Colonic mucosa (tissue), 4 donors: ENCODE measurements around the gene URB1. TPM values are rescaled to one million over a fixed set of nuclear protein-coding genes. Genes with fewer than 3 reads are reported as not detected.
"Not testable (repeated sequence)": the region's sequence is repeated elsewhere in the genome, so short reads cannot be mapped to it uniquely, and the experiment has no call there.

Source experiments
- DNase-seq: peaks from one replicate; pipeline ENCODE4 v3.0.0-alpha.2; 2020
- H3K27ac ChIP-seq: fragments of 200-600 bp; one replicate; pipeline ENCODE4 v1.8.0; 2021
- H3K27me3 ChIP-seq: fragments of 200-600 bp; one replicate; pipeline ENCODE4 v1.8.0; 2021
- H3K36me3 ChIP-seq: fragments of 200-600 bp; one replicate; pipeline ENCODE4 v1.8.0; 2021
- H3K4me1 ChIP-seq: fragments of 200-600 bp; one replicate; pipeline ENCODE4 v1.8.0; 2021; ENCODE audit warnings: mild to moderate bottlenecking
- H3K4me3 ChIP-seq: fragments of 200-600 bp; one replicate; pipeline ENCODE4 v1.8.0; 2021
- H3K9ac ChIP-seq, 2 donors: one replicate each; pipeline ENCODE4 v1.7.0; 2013; ENCODE audit warnings: control low read depth in 2 of 2, low read depth in 2 of 2, low read length in 2 of 2
- H3K9me3 ChIP-seq: fragments of 200-600 bp; one replicate; pipeline ENCODE4 v1.8.0; 2021
- intact Hi-C: fragments of 100-400 bp; cut with DNase I; formaldehyde crosslinking; loops from one replicate; pipeline ENCODE4 v1.14.1; 2022
- total RNA-seq, 2 donors: library from RNA; stranded (reverse); fragmentation: NEBNext Ultra II Directional in 1 of 2; extraction: Animal tissue kit (Norgen Biotek cat#: 25700) in 1 of 2; gene quantifications; one replicate each; pipeline ENCODE4 v1.2.1, GENCODE V29; 2021
- TF ChIP-seq, protein P1 (sequence below): fragments of 200-600 bp; IDR thresholded peaks from one replicate; pipeline ENCODE4 v1.8.0; 2022; ENCODE audit warnings: antibody characterized with exemption, mild to moderate bottlenecking
- donor health status: healthy.
- donor health status: DM: no; HTN: no; CAD: no.
- donor health status: DM: no; HTN: no; CAD: no.

The URB1 gene
- total RNA-seq, 2 donors from 2014 or later, result 6.1 to 16.4 TPM

DNA sequence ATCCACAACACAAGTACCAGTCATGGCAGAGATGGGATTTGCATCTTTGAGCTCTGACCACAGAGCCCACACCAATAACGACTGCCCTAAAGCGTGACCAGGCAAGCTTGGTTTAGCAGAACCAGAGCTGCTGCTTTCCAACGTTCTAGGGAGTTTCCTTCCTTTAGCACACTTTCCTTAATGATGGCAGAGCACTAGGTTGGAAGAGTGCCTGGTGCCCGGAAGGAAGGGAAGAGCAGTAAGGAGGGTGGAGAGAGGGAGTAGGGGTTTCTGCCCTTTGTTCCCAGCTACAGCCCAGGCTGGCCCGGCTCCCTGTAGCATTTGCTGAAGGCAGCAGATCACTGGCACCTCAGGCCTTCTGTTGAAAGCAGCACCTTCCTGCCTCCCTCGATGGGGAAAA, 13.6 kb upstream of the URB1 start:
- H3K27ac ChIP-seq, result no peak overlapping the region
- H3K27me3 ChIP-seq, result no peaks in the 10 kb centered on the region
- intact Hi-C loops, result loop anchor here (5.0 kb wide), 1 partner anchor 161 kb away; no protein-coding TSS in a partner anchor
- no peaks in the 10 kb centered on the region for H3K9me3 ChIP-seq
- peak; percentile 69 for DNase-seq
- no peak overlapping the region for H3K4me3 ChIP-seq
- H3K9ac ChIP-seq, result no peak overlapping the region
- H3K4me1 ChIP-seq, result peaks cover 4% of the 10 kb centered on the region
- TF ChIP-seq, protein P1, sequence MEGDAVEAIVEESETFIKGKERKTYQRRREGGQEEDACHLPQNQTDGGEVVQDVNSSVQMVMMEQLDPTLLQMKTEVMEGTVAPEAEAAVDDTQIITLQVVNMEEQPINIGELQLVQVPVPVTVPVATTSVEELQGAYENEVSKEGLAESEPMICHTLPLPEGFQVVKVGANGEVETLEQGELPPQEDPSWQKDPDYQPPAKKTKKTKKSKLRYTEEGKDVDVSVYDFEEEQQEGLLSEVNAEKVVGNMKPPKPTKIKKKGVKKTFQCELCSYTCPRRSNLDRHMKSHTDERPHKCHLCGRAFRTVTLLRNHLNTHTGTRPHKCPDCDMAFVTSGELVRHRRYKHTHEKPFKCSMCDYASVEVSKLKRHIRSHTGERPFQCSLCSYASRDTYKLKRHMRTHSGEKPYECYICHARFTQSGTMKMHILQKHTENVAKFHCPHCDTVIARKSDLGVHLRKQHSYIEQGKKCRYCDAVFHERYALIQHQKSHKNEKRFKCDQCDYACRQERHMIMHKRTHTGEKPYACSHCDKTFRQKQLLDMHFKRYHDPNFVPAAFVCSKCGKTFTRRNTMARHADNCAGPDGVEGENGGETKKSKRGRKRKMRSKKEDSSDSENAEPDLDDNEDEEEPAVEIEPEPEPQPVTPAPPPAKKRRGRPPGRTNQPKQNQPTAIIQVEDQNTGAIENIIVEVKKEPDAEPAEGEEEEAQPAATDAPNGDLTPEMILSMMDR, result no peak
- no peaks in the 10 kb centered on the region for H3K36me3 ChIP-seq

DNA sequence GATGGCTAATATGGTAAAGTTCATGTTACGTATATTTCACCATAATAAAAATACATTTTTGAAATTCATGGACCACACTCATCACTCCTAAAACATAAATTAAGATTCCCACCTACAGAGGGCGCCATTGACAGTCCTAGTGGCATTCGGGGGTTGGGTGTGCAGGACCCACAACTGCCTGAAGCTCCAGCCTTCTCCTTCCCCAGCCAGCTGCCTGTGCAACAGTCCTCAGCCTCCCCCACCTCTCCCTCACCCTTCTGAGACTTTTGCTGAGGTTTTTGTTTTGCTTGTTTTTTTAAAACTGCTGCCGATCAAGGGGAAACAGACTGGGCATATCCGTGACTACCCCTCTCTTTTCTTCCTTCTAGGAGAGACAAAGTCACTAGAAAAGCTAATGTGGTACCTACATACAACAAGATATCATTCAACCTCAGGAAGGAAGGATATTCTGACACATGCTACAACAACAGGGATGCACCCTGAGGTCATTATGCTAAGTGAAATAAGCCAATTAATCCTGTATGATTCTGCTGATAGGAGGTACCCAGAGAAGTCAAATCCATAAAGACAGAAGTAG, 10.5 kb upstream of the URB1 start:
- no peaks in the 10 kb centered on the region for H3K9me3 ChIP-seq
- intact Hi-C loops, result loop anchor here (5.0 kb wide), 1 partner anchor 199 kb away; no protein-coding TSS in a partner anchor
- DNase-seq, result peak; percentile 70
- no peak overlapping the region for H3K9ac ChIP-seq
- no peaks in the 10 kb centered on the region for H3K4me1 ChIP-seq
- H3K27ac ChIP-seq, result no peak overlapping the region
- H3K36me3 ChIP-seq, result no peaks in the 10 kb centered on the region
- TF ChIP-seq, protein P1, result peak; percentile 62
- no peaks in the 10 kb centered on the region for H3K27me3 ChIP-seq
- H3K4me3 ChIP-seq, result no peak overlapping the region

DNA sequence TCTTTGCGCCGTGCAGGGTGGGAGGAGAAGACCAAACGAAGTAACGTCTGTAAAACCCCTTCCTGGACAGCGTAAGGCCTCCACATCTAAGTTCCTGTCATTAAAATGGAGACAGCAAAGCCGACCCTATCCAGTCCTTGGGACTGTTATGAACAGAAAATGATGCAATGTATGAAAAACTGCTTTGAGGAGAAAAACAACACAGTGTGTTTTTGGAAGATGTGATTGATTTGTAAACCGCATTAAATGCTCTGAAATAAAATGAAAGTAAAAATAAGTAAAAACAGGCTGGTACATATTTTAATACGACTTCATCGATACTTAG, 827 bp upstream of the URB1 start:
- intact Hi-C loops, result no loop called here
- Histone ChIP-seq H3K9ac (peak overlapping the region; percentile 75 to 77), H3K36me3 (no peaks in the 10 kb centered on the region), H3K27me3 (no peaks in the 10 kb centered on the region), H3K9me3 (no peaks in the 10 kb centered on the region), H3K4me1 (peaks cover 9% of the 10 kb centered on the region), H3K27ac (peak overlapping the region; percentile 72), H3K4me3 (peak overlapping the region; percentile 100)
- TF ChIP-seq, protein P1, result no peak
- DNase-seq, result no peak

DNA sequence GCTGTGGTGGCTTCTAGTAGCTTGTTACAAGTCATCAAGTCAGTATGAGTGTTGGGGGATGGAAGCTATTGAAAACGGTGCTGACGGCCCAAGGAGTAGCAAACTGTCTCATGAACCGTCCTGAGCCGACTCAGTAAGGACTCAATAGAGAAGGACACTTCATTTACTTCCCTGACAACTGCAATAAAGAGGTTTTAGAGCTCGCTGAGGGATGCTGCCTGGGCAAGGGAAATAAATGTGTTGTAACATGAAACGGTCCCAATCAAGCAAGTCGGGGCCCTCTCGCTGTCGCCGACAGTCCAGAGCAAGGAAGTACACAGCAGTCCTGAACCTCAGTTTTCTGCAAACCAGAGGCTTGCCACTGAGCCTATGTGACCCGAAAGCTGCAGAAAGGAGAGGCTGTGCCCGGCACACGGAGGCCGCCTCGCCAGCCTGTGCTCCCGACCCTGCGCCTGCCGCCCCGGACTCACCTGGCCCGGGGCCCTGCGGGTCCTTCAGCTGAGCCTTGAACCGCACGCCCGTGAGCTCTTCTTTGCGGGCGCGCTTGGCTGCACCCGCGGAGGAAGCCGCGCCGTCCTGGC, 423 bp downstream of the URB1 start:
- intact Hi-C loops, result no loop called here

DNA sequence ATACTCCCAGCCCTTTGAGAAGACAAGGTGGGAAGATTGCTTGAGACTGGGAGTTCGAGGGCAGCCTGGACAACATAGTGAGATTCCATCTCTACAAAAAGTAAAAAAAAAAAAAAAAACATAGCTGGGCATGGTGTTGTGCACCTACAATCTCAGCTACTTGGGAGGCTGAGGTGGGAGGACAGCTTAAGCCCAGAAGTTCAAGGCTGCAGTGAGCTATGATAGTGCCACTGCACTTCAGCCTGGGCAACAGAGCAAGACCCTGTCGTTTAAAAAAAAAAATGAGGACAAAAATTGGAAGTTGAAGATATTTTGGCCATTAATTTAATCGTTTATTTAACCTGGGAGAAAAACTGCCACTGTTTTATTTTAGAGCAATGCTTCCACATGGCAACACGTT, 1.1 kb downstream of the URB1 start:
- peak overlapping the region; percentile 100 for H3K4me3 ChIP-seq
- no peak overlapping the region for H3K27ac ChIP-seq
- peaks cover 9% of the 10 kb centered on the region for H3K4me1 ChIP-seq
- TF ChIP-seq, protein P1, result no peak
- no peaks in the 10 kb centered on the region for H3K27me3 ChIP-seq
- intact Hi-C loops, result no loop called here
- peak overlapping the region in 1 of 2 donors; percentile 61 for H3K9ac ChIP-seq
- no peak for DNase-seq
- no peaks in the 10 kb centered on the region for H3K9me3 ChIP-seq
- no peaks in the 10 kb centered on the region for H3K36me3 ChIP-seq

More for the DNA sequence above, 423 bp downstream of the URB1 start:
- Histone ChIP-seq H3K4me1 (peaks cover 9% of the 10 kb centered on the region), H3K27me3 (no peaks in the 10 kb centered on the region), H3K27ac (no peak overlapping the region), H3K4me3 (peak overlapping the region; percentile 100), H3K9me3 (no peaks in the 10 kb centered on the region), H3K9ac (peak overlapping the region; percentile 54 to 61), H3K36me3 (no peaks in the 10 kb centered on the region)
- DNase-seq, result no peak
- TF ChIP-seq, protein P1, result no peak

DNA sequence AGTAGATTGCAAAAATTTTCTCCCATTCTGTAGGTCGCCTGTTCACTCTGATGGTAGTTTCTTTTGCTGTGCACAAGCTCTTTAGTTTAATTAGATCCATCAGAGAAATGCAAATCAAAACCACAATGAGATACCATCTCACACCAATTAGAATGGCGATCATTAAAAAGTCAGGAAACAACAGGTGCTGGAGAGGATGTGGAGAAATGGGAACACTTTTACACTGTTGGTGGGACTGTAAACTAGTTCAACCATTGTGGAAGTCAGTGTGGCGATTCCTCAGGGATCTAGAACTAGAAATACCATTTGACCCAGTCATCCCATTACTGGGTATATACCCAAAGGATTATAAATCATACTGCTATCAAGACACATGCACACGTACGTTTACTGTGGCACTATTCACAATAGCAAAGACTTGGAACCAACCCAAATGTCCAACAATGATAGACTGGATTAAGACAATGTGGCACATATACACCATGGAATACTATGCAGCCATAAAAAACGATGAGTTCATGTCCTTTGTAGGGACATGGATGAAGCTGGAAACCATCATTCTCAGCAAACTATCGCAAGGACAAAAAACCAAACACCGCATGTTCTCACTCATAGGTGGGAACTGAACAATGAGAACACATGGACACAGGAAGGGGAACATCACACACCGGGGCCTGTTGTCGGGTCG, 2.1 kb downstream of the URB1 start:
- H3K4me1 ChIP-seq, H3K27me3 ChIP-seq, H3K36me3 ChIP-seq, H3K9ac ChIP-seq, H3K9me3 ChIP-seq, H3K27ac ChIP-seq, intact Hi-C loops, H3K4me3 ChIP-seq, DNase-seq: not testable (repeated sequence)
